A673 (cell line): ENCODE data around the gene SMC3. TPM values are rescaled to one million over a fixed set of nuclear protein-coding genes. Genes with fewer than 3 reads are reported as not detected.

Experiments
- BruUV-seq: library from RNA; stranded (reverse); fragments of 400-500 nt; replicated peaks from 2 replicates; lab custom pipeline; 2021; lab: Mats Ljungman, UMichigan
- CTCF ChIA-PET: fragments of 300-600 bp; sonication (Branson Sonifier 250); formaldehyde crosslinking; loops from one replicate; lab custom pipeline; 2022; ENCODE audit warnings: antibody characterized with exemption; lab: Charles Lee
- POLR2A ChIA-PET: fragments of 300-600 bp; sonication (Branson Sonifier 250); formaldehyde crosslinking; loops from one replicate; lab custom pipeline; 2022; ENCODE audit warnings: antibody characterized with exemption; ENCODE audit not compliant: low non-redundant PET; lab: Charles Lee
- DNase-seq: peaks from one replicate; pipeline ENCODE4 v3.0.0-alpha.2; 2015; ENCODE audit warnings: low spot score
- H3K27ac ChIP-seq: fragments of 200-600 bp; sonication (generic); 2 replicates; pipeline ENCODE4 v1.5.1; 2016; ENCODE audit warnings: mixed run types, low read depth, mild to moderate bottlenecking, mixed read lengths, antibody characterized with exemption, low read length; ENCODE audit not compliant: poor library complexity, severe bottlenecking
- H3K27me3 ChIP-seq: fragments of 200-600 bp; sonication (generic); replicated peaks from 2 replicates; pipeline ENCODE4 v1.6.1; 2017; ENCODE audit warnings: mixed run types, low read depth, mild to moderate bottlenecking, mixed read lengths, antibody characterized with exemption, low read length; ENCODE audit not compliant: insufficient read depth, poor library complexity
- H3K36me3 ChIP-seq: fragments of 200-600 bp; sonication (generic); 2 replicates; pipeline ENCODE4 v1.6.1; 2016; ENCODE audit warnings: mixed run types, mild to moderate bottlenecking, mixed read lengths, antibody characterized with exemption, low read length; ENCODE audit not compliant: insufficient read depth, poor library complexity, severe bottlenecking
- H3K4me1 ChIP-seq: fragments of 200-600 bp; sonication (generic); 2 replicates; pipeline ENCODE4 v1.6.1; 2017; ENCODE audit warnings: mixed run types, mild to moderate bottlenecking, mixed read lengths, antibody characterized with exemption, low read length; ENCODE audit not compliant: insufficient read depth, poor library complexity, severe bottlenecking
- H3K4me3 ChIP-seq: fragments of 200-600 bp; sonication (generic); 2 replicates; pipeline ENCODE4 v1.5.1; 2016; ENCODE audit warnings: low read depth, mixed run types, mild to moderate bottlenecking, mixed read lengths, low read length; ENCODE audit not compliant: poor library complexity, severe bottlenecking
- H3K9me3 ChIP-seq: fragments of 200-600 bp; sonication (generic); 2 replicates; pipeline ENCODE4 v1.6.1; 2016; ENCODE audit warnings: mixed run types, low read depth, mild to moderate bottlenecking, mixed read lengths, antibody characterized with exemption, low read length; ENCODE audit not compliant: poor library complexity, severe bottlenecking
- CTCF ChIP-seq: fragments of 300-800, 200-600 bp; sonication (generic); conservative IDR thresholded peaks from 2 replicates; pipeline ENCODE4 v1.5.1; 2017; ENCODE audit warnings: low read depth, mild to moderate bottlenecking, antibody characterized with exemption, low read length, moderate library complexity, mixed read lengths
- EZH2 ChIP-seq: fragments of 200-600 bp; sonication (generic); IDR thresholded peaks from 2 replicates; pipeline ENCODE4 v1.6.1; 2017; ENCODE audit warnings: borderline replicate concordance, low read depth, mild to moderate bottlenecking, mixed read lengths, antibody characterized with exemption, low read length; ENCODE audit not compliant: poor library complexity, severe bottlenecking
- intact Hi-C: fragments of 100-400 bp; cut with micrococcal nuclease; formaldehyde crosslinking; loops from one replicate; pipeline ENCODE4 v1.10.0; 2022; ENCODE audit not compliant: unreplicated experiment
- total RNA-seq: library from RNA; stranded (reverse); gene quantifications from 2 replicates; pipeline ENCODE4 v1.2.3, GENCODE V29; 2021

SMC3 gene
- total RNA-seq, 1 experiment from 2014 or later = 107 TPM

DNA sequence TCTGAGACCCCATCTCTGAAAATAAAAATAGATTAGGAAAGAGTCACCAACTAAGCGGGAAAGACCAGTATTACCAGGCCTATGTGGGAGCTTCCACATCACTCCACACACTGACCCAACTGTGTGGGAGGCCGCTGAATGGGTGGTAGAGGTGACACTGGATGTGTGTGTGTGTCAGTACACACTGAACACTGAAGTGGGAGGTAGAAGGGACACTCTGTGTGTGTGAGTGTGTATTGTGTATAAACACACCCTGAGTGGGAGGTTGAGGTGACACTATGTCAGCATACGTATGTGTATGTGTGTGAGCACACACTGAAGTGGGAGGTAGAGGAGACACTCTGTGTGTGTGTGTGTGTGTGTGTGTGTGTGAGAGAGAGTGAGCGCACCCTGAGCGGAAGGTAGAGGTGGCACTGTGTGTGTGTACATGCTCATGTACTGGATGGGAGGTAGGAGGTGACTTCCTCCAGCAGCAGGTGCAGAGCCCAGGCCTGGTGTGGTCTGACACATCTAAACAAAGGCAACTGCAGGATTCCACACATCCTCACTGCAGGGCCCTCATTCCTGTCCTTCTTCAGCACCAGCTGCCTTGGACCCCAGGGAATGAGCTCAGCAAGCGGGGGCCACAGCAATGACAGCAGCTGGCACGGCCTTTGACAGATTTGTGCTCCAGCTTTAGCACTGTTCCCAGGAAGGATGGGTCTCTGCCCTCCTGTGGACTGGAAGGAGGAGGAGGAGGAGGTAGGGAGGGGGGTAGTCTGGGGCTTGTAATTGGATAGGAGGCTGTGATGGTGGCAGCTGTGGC lies 50.1 kb downstream of the SMC3 start:
- Histone ChIP-seq H3K9me3 (no peaks in the 10 kb centered on the region), H3K4me1 (peaks cover 13% of the 10 kb centered on the region), H3K4me3 (no peak overlapping the region), H3K27me3 (no peaks in the 10 kb centered on the region), H3K36me3 (no peaks in the 10 kb centered on the region), H3K27ac (no peak overlapping the region)
- intact Hi-C loops = no loop called here
- ChIA-PET CTCF (interaction anchor here (0.5 kb wide), 1 partner anchor 312 kb away, joined by 3 read pairs; no protein-coding TSS in a partner anchor), POLR2A (interaction anchor here (0.6 kb wide), 1 partner anchor 466 kb away, joined by 3 read pairs; no protein-coding TSS in a partner anchor)
- DNase-seq = no peak
- no peak for TF ChIP-seq CTCF
- TF ChIP-seq EZH2 = no peak
- no TSS peak for BruUV-seq

DNA sequence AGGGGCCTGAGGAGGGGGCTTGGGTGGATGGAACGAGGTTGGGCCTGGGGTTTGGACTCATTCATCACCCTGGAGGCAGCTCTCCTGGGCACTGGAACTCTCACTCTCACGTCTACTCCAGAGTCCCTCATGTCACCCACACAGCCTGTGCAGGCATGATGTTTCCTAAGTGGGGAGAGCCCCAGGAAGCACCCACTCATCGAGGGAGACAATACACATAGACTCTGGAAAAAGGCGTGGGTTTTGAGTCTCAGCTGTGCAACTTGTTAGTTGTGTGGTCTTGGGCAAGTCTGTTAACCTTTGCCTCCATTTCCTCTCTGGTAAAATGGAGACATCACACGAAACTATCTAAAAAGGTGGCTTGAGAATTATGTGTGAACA lies 50.7 kb downstream of the SMC3 start:
- Histone ChIP-seq H3K4me1 (peaks cover 13% of the 10 kb centered on the region), H3K4me3 (no peak overlapping the region), H3K9me3 (no peaks in the 10 kb centered on the region), H3K27ac (no peak overlapping the region), H3K27me3 (no peaks in the 10 kb centered on the region), H3K36me3 (no peaks in the 10 kb centered on the region)
- no TSS peak for BruUV-seq
- ChIA-PET POLR2A (interaction anchor here (0.6 kb wide), 1 partner anchor 465 kb away, joined by 3 read pairs; no protein-coding TSS in a partner anchor), CTCF (interaction anchor here (0.5 kb wide), 1 partner anchor 313 kb away, joined by 3 read pairs; no protein-coding TSS in a partner anchor)
- DNase-seq = no peak
- TF ChIP-seq CTCF = no peak
- no peak for TF ChIP-seq EZH2
- intact Hi-C loops = no loop called here

DNA sequence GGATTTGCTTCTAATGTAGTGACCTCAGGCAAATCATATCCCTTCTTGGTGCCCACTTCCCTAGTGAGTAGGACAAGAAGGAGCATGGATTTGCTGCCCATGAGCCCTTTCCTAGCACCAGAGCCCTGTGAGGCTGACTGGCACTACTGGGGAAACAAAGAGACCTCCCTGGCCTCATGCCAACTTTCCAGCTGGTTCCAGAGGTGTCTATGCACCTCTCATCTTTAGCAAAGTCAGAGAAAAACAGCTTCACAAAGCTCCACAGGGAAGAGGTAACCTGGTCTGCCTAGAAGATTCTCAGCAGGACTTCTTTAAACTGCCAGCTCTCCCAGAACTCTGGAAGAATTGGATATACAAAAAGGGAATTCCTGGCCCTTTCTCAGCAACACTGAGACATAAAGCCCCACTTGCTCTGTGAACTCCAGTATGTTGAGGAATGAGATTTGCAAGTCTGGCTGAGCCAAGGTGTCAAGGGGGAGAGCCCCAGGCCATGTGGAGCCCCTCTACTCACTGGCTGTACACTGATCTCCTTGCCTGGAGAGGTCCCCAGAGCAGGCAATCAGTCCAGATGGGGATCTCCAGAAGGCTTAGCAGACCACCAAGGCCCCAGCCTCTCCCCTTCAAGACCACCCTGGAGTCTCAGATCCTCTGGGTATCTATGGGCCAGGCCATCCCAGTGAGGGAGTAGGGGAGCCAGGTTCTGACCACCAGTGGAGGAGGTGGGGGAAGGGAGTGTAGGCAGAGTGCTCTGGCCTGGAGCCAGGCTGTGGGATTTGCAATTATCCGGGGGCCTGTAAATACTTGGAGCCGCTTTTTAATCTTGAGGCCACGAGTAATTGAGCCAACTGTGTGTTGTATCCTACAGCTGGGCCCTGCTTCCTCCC lies 52.3 kb downstream of the SMC3 start:
- H3K27me3 ChIP-seq = no peaks in the 10 kb centered on the region
- ChIA-PET CTCF (no interaction called here), POLR2A (no interaction called here)
- TF ChIP-seq CTCF (no peak), EZH2 (no peak)
- DNase-seq = peak; percentile 64
- no TSS peak for BruUV-seq
- no peaks in the 10 kb centered on the region for H3K36me3 ChIP-seq
- H3K27ac ChIP-seq = no peak overlapping the region
- H3K9me3 ChIP-seq = no peaks in the 10 kb centered on the region
- intact Hi-C loops = no loop called here
- H3K4me3 ChIP-seq = no peak overlapping the region
- peaks cover 13% of the 10 kb centered on the region for H3K4me1 ChIP-seq
